GM23338 (cell line): ENCODE results near the gene CPNE4. TPM values are rescaled to one million over a fixed set of nuclear protein-coding genes. Genes with fewer than 3 reads are reported as not detected.

Experiments
- ATAC-seq: fragments of 200-7000 bp; cut with Tn5 transposase; 3 replicates; pipeline ENCODE4 v1.9.1; 2020
- DNase-seq: peaks from one replicate; pipeline ENCODE4 v3.0.0-alpha.2; 2015; ENCODE audit warnings: low spot score
- H2AFZ ChIP-seq: fragments of 200-600 bp; sonication (generic); 2 replicates; pipeline ENCODE4 v1.8.0; 2016; ENCODE audit warnings: antibody characterized with exemption, mild to moderate bottlenecking, moderate library complexity
- H3F3A ChIP-seq: fragments of 200-600 bp; sonication (generic); replicated peaks from 2 replicates; pipeline ENCODE4 v1.8.0; 2017; ENCODE audit warnings: antibody characterized with exemption, mixed run types, low read depth
- H3K27ac ChIP-seq: fragments of 200-600 bp; sonication (generic); 2 replicates; pipeline ENCODE4 v1.6.1; 2016; ENCODE audit warnings: low read depth
- H3K27me3 ChIP-seq: fragments of 200-600 bp; sonication (generic); 2 replicates; pipeline ENCODE4 v1.8.0; 2016; ENCODE audit warnings: mild to moderate bottlenecking, mixed run types, moderate library complexity; ENCODE audit not compliant: insufficient read depth
- H3K36me3 ChIP-seq: fragments of 200-600 bp; sonication (generic); 2 replicates; pipeline ENCODE4 v1.8.0; 2016; ENCODE audit warnings: mild to moderate bottlenecking; ENCODE audit not compliant: insufficient read depth
- H3K4me1 ChIP-seq: fragments of 200-600 bp; sonication (generic); 2 replicates; pipeline ENCODE4 v1.8.0; 2016; ENCODE audit warnings: mild to moderate bottlenecking, moderate library complexity; ENCODE audit not compliant: insufficient read depth
- H3K4me2 ChIP-seq: fragments of 200-600 bp; sonication (generic); 2 replicates; pipeline ENCODE4 v1.7.1; 2017; ENCODE audit warnings: mixed run types
- H3K4me3 ChIP-seq: fragments of 200-600 bp; sonication (generic); 2 replicates; pipeline ENCODE4 v1.6.1; 2016; ENCODE audit warnings: mixed run types
- H3K79me2 ChIP-seq: fragments of 200-600 bp; sonication (generic); replicated peaks from 2 replicates; pipeline ENCODE4 v1.8.0; 2017; ENCODE audit warnings: mild to moderate bottlenecking; ENCODE audit not compliant: insufficient read depth
- H3K9me2 ChIP-seq: fragments of 200-600 bp; sonication (generic); 2 replicates; pipeline ENCODE4 v1.8.0; 2017; ENCODE audit not compliant: insufficient read depth
- H4K20me1 ChIP-seq: fragments of 200-600 bp; sonication (generic); replicated peaks from 2 replicates; pipeline ENCODE4 v1.8.0; 2017; ENCODE audit warnings: mild to moderate bottlenecking; ENCODE audit not compliant: insufficient read depth
- H3K27ac Mint-ChIP-seq: 2 replicates; pipeline ENCODE4 v1.8.0; 2020; ENCODE audit warnings: inconsistent platforms, mild to moderate bottlenecking, moderate library complexity, mixed read lengths
- H3K27me3 Mint-ChIP-seq: 3 replicates; pipeline ENCODE4 v1.8.0; 2022; ENCODE audit warnings: low read depth, mild to moderate bottlenecking, moderate library complexity, mixed read lengths, inconsistent platforms; ENCODE audit not compliant: insufficient read depth, poor library complexity
- H3K36me3 Mint-ChIP-seq: 3 replicates; pipeline ENCODE4 v1.8.0; 2021; ENCODE audit warnings: low read depth, mild to moderate bottlenecking, inconsistent platforms, moderate library complexity, mixed read lengths
- H3K4me1 Mint-ChIP-seq: 3 replicates; pipeline ENCODE4 v1.8.0; 2020; ENCODE audit warnings: mild to moderate bottlenecking, inconsistent platforms, mixed read lengths
- H3K4me3 Mint-ChIP-seq: 3 replicates; pipeline ENCODE4 v1.8.0; 2021; ENCODE audit warnings: moderate library complexity, mild to moderate bottlenecking, inconsistent platforms, mixed read lengths
- H3K9me3 Mint-ChIP-seq: 3 replicates; pipeline ENCODE4 v1.8.0; 2020; ENCODE audit warnings: moderate library complexity, mild to moderate bottlenecking, inconsistent platforms, mixed read lengths
- CREB1 ChIP-seq: fragments of 250-450 bp; sonication (Bioruptor Pico); IDR thresholded peaks from 2 replicates; pipeline ENCODE4 v1.5.0; 2020; ENCODE audit warnings: low read depth, mild to moderate bottlenecking, moderate library complexity
- EZH2 ChIP-seq: fragments of 200-600 bp; sonication (generic); IDR thresholded peaks from one replicate; pipeline ENCODE4 v1.8.0; 2017; ENCODE audit warnings: antibody characterized with exemption, mild to moderate bottlenecking, low read depth; ENCODE audit not compliant: unreplicated experiment
- EZH2phosphoT487 ChIP-seq: fragments of 200-600 bp; sonication (generic); IDR thresholded peaks from one replicate; pipeline ENCODE4 v1.8.1; 2018; ENCODE audit warnings: antibody characterized with exemption; ENCODE audit not compliant: unreplicated experiment
- JUNB ChIP-seq: IDR thresholded peaks from one replicate; pipeline ENCODE4 v1.6.1; 2016; ENCODE audit warnings: antibody characterized with exemption; ENCODE audit not compliant: unreplicated experiment
- NANOG ChIP-seq: IDR thresholded peaks from 2 replicates; pipeline ENCODE4 v1.6.1; 2016; ENCODE audit warnings: antibody characterized with exemption, borderline replicate concordance
- POLR2AphosphoS5 ChIP-seq: IDR thresholded peaks from 2 replicates; pipeline ENCODE4 v1.6.1; 2016; ENCODE audit warnings: antibody characterized with exemption, low read depth
- STAT1 ChIP-seq: IDR thresholded peaks from one replicate; pipeline ENCODE4 v1.6.1; 2016; ENCODE audit warnings: antibody characterized with exemption; ENCODE audit not compliant: unreplicated experiment
- ZNF114 ChIP-seq: fragments of 250-450 bp; sonication (Bioruptor Pico); IDR thresholded peaks from 2 replicates; pipeline ENCODE4 v1.5.0; 2020; ENCODE audit warnings: mild to moderate bottlenecking, moderate library complexity
- ZNF331 ChIP-seq: fragments of 250-450 bp; sonication (Bioruptor Pico); IDR thresholded peaks from 2 replicates; pipeline ENCODE4 v1.5.0; 2020; ENCODE audit warnings: low read depth, mild to moderate bottlenecking, moderate library complexity
- polyA plus RNA-seq: library from polyadenylated mRNA; unstranded; fragments of >200 nt; fragmentation: Nextera tagmentation; extraction: Ambion mirVana; gene quantifications from 2 replicates; pipeline ENCODE4 v1.2.1, GENCODE V29; 2016
- total RNA-seq: library from RNA; depleted of rRNA; stranded (reverse); fragments of >200 nt; shearing (Covaris generic); gene quantifications from 2 replicates; pipeline ENCODE4 v1.2.3, GENCODE V29; 2014
- TF ChIP-seq, protein P1 (sequence below): IDR thresholded peaks from 2 replicates; pipeline ENCODE4 v1.6.1; 2016; ENCODE audit warnings: antibody characterized with exemption
- TF ChIP-seq, protein P2 (sequence below), 2 experiments: fragments of 200-600 bp in 1 of 2; sonication (generic) in 1 of 2; conservative IDR thresholded peaks; 2 replicates each; pipeline versions ENCODE4 v1.5.1 to v1.6.1; 2016 to 2017; ENCODE audit warnings: antibody characterized with exemption in 2 of 2, low read depth in 2 of 2, mild to moderate bottlenecking in 2 of 2, moderate library complexity in 1 of 2
- TF ChIP-seq, protein P3 (sequence below): fragments of 250-450 bp; sonication (Bioruptor Pico); IDR thresholded peaks from 2 replicates; pipeline ENCODE4 v1.5.0; 2020; ENCODE audit warnings: mild to moderate bottlenecking, moderate library complexity
- TF ChIP-seq, protein P4 (sequence below): IDR thresholded peaks from one replicate; pipeline ENCODE4 v1.6.1; 2018; ENCODE audit warnings: antibody characterized with exemption; ENCODE audit not compliant: unreplicated experiment

Gene CPNE4
- total and polyA plus RNA-seq, 2 experiments from 2014 or later, result 2.0 to 6.5 TPM

DNA sequence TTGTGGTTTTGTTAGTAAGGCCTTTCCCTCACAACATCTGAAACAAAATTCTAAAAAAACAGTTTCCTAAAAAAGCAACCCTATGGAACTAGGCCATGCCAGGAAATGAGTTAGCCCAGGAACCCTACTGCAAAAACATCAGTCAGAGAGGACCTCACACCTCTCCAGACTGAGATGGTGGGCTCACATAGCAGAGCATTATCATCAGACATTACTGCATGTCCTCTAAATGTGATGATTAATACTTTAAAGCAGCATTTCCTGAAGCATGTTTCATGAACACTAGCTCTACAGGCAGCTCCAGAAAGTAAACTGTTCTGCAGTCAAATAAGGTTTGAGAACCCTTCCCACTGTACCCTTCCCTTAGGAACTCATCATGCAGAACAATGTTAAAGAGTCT is 299.7 kb downstream of the CPNE4 start:
- no peaks in the 10 kb centered on the region for H3K36me3 ChIP-seq
- no peak overlapping the region for H2AFZ ChIP-seq
- H3K4me3 ChIP-seq, result no peak overlapping the region
- H3K4me1 Mint-ChIP-seq, result peaks cover 4% of the 10 kb centered on the region
- no peak overlapping the region for H3K4me3 Mint-ChIP-seq
- no peaks in the 10 kb centered on the region for H3K9me3 Mint-ChIP-seq
- H3K27me3 ChIP-seq, result no peaks in the 10 kb centered on the region
- no peaks in the 10 kb centered on the region for H3K79me2 ChIP-seq
- ATAC-seq, result no peak
- TF ChIP-seq, protein P1, sequence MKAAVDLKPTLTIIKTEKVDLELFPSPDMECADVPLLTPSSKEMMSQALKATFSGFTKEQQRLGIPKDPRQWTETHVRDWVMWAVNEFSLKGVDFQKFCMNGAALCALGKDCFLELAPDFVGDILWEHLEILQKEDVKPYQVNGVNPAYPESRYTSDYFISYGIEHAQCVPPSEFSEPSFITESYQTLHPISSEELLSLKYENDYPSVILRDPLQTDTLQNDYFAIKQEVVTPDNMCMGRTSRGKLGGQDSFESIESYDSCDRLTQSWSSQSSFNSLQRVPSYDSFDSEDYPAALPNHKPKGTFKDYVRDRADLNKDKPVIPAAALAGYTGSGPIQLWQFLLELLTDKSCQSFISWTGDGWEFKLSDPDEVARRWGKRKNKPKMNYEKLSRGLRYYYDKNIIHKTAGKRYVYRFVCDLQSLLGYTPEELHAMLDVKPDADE, result no peak
- no peak for TF ChIP-seq EZH2
- TF ChIP-seq EZH2phosphoT487, result no peak
- TF ChIP-seq, protein P2, sequence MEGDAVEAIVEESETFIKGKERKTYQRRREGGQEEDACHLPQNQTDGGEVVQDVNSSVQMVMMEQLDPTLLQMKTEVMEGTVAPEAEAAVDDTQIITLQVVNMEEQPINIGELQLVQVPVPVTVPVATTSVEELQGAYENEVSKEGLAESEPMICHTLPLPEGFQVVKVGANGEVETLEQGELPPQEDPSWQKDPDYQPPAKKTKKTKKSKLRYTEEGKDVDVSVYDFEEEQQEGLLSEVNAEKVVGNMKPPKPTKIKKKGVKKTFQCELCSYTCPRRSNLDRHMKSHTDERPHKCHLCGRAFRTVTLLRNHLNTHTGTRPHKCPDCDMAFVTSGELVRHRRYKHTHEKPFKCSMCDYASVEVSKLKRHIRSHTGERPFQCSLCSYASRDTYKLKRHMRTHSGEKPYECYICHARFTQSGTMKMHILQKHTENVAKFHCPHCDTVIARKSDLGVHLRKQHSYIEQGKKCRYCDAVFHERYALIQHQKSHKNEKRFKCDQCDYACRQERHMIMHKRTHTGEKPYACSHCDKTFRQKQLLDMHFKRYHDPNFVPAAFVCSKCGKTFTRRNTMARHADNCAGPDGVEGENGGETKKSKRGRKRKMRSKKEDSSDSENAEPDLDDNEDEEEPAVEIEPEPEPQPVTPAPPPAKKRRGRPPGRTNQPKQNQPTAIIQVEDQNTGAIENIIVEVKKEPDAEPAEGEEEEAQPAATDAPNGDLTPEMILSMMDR (conservative IDR thresholded peaks at IDR 0.05; ENCODE audit: low read depth in 2 of 2), result no peak
- no peak for TF ChIP-seq CREB1 (CRISPR knock-in tag)
- no peak for TF ChIP-seq ZNF331 (CRISPR knock-in tag)
- TF ChIP-seq STAT1, result no peak
- TF ChIP-seq NANOG, result no peak
- TF ChIP-seq, protein P3, sequence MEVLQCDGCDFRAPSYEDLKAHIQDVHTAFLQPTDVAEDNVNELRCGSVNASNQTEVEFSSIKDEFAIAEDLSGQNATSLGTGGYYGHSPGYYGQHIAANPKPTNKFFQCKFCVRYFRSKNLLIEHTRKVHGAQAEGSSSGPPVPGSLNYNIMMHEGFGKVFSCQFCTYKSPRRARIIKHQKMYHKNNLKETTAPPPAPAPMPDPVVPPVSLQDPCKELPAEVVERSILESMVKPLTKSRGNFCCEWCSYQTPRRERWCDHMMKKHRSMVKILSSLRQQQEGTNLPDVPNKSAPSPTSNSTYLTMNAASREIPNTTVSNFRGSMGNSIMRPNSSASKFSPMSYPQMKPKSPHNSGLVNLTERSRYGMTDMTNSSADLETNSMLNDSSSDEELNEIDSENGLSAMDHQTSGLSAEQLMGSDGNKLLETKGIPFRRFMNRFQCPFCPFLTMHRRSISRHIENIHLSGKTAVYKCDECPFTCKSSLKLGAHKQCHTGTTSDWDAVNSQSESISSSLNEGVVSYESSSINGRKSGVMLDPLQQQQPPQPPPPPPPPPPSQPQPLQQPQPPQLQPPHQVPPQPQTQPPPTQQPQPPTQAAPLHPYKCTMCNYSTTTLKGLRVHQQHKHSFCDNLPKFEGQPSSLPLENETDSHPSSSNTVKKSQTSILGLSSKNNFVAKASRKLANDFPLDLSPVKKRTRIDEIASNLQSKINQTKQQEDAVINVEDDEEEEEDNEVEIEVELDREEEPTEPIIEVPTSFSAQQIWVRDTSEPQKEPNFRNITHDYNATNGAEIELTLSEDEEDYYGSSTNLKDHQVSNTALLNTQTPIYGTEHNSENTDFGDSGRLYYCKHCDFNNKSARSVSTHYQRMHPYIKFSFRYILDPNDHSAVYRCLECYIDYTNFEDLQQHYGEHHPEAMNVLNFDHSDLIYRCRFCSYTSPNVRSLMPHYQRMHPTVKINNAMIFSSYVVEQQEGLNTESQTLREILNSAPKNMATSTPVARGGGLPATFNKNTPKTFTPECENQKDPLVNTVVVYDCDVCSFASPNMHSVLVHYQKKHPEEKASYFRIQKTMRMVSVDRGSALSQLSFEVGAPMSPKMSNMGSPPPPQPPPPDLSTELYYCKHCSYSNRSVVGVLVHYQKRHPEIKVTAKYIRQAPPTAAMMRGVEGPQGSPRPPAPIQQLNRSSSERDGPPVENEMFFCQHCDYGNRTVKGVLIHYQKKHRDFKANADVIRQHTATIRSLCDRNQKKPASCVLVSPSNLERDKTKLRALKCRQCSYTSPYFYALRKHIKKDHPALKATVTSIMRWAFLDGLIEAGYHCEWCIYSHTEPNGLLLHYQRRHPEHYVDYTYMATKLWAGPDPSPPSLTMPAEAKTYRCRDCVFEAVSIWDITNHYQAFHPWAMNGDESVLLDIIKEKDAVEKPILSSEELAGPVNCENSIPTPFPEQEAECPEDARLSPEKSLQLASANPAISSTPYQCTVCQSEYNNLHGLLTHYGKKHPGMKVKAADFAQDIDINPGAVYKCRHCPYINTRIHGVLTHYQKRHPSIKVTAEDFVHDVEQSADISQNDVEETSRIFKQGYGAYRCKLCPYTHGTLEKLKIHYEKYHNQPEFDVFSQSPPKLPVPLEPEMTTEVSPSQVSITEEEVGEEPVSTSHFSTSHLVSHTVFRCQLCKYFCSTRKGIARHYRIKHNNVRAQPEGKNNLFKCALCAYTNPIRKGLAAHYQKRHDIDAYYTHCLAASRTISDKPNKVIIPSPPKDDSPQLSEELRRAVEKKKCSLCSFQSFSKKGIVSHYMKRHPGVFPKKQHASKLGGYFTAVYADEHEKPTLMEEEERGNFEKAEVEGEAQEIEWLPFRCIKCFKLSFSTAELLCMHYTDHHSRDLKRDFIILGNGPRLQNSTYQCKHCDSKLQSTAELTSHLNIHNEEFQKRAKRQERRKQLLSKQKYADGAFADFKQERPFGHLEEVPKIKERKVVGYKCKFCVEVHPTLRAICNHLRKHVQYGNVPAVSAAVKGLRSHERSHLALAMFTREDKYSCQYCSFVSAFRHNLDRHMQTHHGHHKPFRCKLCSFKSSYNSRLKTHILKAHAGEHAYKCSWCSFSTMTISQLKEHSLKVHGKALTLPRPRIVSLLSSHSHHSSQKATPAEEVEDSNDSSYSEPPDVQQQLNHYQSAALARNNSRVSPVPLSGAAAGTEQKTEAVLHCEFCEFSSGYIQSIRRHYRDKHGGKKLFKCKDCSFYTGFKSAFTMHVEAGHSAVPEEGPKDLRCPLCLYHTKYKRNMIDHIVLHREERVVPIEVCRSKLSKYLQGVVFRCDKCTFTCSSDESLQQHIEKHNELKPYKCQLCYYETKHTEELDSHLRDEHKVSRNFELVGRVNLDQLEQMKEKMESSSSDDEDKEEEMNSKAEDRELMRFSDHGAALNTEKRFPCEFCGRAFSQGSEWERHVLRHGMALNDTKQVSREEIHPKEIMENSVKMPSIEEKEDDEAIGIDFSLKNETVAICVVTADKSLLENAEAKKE (CRISPR knock-in tag), result no peak
- no peak for TF ChIP-seq ZNF114
- no peak for TF ChIP-seq POLR2AphosphoS5
- TF ChIP-seq, protein P4, sequence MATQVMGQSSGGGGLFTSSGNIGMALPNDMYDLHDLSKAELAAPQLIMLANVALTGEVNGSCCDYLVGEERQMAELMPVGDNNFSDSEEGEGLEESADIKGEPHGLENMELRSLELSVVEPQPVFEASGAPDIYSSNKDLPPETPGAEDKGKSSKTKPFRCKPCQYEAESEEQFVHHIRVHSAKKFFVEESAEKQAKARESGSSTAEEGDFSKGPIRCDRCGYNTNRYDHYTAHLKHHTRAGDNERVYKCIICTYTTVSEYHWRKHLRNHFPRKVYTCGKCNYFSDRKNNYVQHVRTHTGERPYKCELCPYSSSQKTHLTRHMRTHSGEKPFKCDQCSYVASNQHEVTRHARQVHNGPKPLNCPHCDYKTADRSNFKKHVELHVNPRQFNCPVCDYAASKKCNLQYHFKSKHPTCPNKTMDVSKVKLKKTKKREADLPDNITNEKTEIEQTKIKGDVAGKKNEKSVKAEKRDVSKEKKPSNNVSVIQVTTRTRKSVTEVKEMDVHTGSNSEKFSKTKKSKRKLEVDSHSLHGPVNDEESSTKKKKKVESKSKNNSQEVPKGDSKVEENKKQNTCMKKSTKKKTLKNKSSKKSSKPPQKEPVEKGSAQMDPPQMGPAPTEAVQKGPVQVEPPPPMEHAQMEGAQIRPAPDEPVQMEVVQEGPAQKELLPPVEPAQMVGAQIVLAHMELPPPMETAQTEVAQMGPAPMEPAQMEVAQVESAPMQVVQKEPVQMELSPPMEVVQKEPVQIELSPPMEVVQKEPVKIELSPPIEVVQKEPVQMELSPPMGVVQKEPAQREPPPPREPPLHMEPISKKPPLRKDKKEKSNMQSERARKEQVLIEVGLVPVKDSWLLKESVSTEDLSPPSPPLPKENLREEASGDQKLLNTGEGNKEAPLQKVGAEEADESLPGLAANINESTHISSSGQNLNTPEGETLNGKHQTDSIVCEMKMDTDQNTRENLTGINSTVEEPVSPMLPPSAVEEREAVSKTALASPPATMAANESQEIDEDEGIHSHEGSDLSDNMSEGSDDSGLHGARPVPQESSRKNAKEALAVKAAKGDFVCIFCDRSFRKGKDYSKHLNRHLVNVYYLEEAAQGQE, result no peak
- TF ChIP-seq JUNB, result no peak
- H3K27ac ChIP-seq, result no peak overlapping the region
- H3K4me1 ChIP-seq, result no peaks in the 10 kb centered on the region
- no peak overlapping the region for H3K27ac Mint-ChIP-seq
- peaks cover 6% of the 10 kb centered on the region; the same call in 1 of the 2 replicates for H3K9me2 ChIP-seq
- no peak for DNase-seq
- no peaks in the 10 kb centered on the region for H3F3A ChIP-seq
- H3K4me2 ChIP-seq, result no peak overlapping the region
- H3K27me3 Mint-ChIP-seq, result peaks cover 2% of the 10 kb centered on the region
- H3K36me3 Mint-ChIP-seq, result no peaks in the 10 kb centered on the region
- H4K20me1 ChIP-seq, result no peaks in the 10 kb centered on the region
